GM23338 (cell line): ENCODE measurements around the gene C5orf58. TPM values are rescaled to one million over a fixed set of nuclear protein-coding genes. Genes with fewer than 3 reads are reported as not detected.

Experiments
- ATAC-seq: fragments of 200-7000 bp; cut with Tn5 transposase; 3 replicates; pipeline ENCODE4 v1.9.1; 2020
- DNase-seq: peaks from one replicate; pipeline ENCODE4 v3.0.0-alpha.2; 2015; ENCODE audit warnings: low spot score
- H2AFZ ChIP-seq: fragments of 200-600 bp; sonication (generic); 2 replicates; pipeline ENCODE4 v1.8.0; 2016; ENCODE audit warnings: antibody characterized with exemption, mild to moderate bottlenecking, moderate library complexity
- H3F3A ChIP-seq: fragments of 200-600 bp; sonication (generic); replicated peaks from 2 replicates; pipeline ENCODE4 v1.8.0; 2017; ENCODE audit warnings: antibody characterized with exemption, mixed run types, low read depth
- H3K27ac ChIP-seq: fragments of 200-600 bp; sonication (generic); 2 replicates; pipeline ENCODE4 v1.6.1; 2016; ENCODE audit warnings: low read depth
- H3K27me3 ChIP-seq: fragments of 200-600 bp; sonication (generic); 2 replicates; pipeline ENCODE4 v1.8.0; 2016; ENCODE audit warnings: mild to moderate bottlenecking, mixed run types, moderate library complexity; ENCODE audit not compliant: insufficient read depth
- H3K36me3 ChIP-seq: fragments of 200-600 bp; sonication (generic); 2 replicates; pipeline ENCODE4 v1.8.0; 2016; ENCODE audit warnings: mild to moderate bottlenecking; ENCODE audit not compliant: insufficient read depth
- H3K4me1 ChIP-seq: fragments of 200-600 bp; sonication (generic); 2 replicates; pipeline ENCODE4 v1.8.0; 2016; ENCODE audit warnings: mild to moderate bottlenecking, moderate library complexity; ENCODE audit not compliant: insufficient read depth
- H3K4me2 ChIP-seq: fragments of 200-600 bp; sonication (generic); 2 replicates; pipeline ENCODE4 v1.7.1; 2017; ENCODE audit warnings: mixed run types
- H3K4me3 ChIP-seq: fragments of 200-600 bp; sonication (generic); 2 replicates; pipeline ENCODE4 v1.6.1; 2016; ENCODE audit warnings: mixed run types
- H3K79me2 ChIP-seq: fragments of 200-600 bp; sonication (generic); replicated peaks from 2 replicates; pipeline ENCODE4 v1.8.0; 2017; ENCODE audit warnings: mild to moderate bottlenecking; ENCODE audit not compliant: insufficient read depth
- H3K9me2 ChIP-seq: fragments of 200-600 bp; sonication (generic); 2 replicates; pipeline ENCODE4 v1.8.0; 2017; ENCODE audit not compliant: insufficient read depth
- H4K20me1 ChIP-seq: fragments of 200-600 bp; sonication (generic); replicated peaks from 2 replicates; pipeline ENCODE4 v1.8.0; 2017; ENCODE audit warnings: mild to moderate bottlenecking; ENCODE audit not compliant: insufficient read depth
- H3K27ac Mint-ChIP-seq: 2 replicates; pipeline ENCODE4 v1.8.0; 2020; ENCODE audit warnings: inconsistent platforms, mild to moderate bottlenecking, moderate library complexity, mixed read lengths
- H3K27me3 Mint-ChIP-seq: 3 replicates; pipeline ENCODE4 v1.8.0; 2022; ENCODE audit warnings: low read depth, mild to moderate bottlenecking, moderate library complexity, mixed read lengths, inconsistent platforms; ENCODE audit not compliant: insufficient read depth, poor library complexity
- H3K36me3 Mint-ChIP-seq: 3 replicates; pipeline ENCODE4 v1.8.0; 2021; ENCODE audit warnings: low read depth, mild to moderate bottlenecking, inconsistent platforms, moderate library complexity, mixed read lengths
- H3K4me1 Mint-ChIP-seq: 3 replicates; pipeline ENCODE4 v1.8.0; 2020; ENCODE audit warnings: mild to moderate bottlenecking, inconsistent platforms, mixed read lengths
- H3K4me3 Mint-ChIP-seq: 3 replicates; pipeline ENCODE4 v1.8.0; 2021; ENCODE audit warnings: moderate library complexity, mild to moderate bottlenecking, inconsistent platforms, mixed read lengths
- H3K9me3 Mint-ChIP-seq: 3 replicates; pipeline ENCODE4 v1.8.0; 2020; ENCODE audit warnings: moderate library complexity, mild to moderate bottlenecking, inconsistent platforms, mixed read lengths
- CREB1 ChIP-seq: fragments of 250-450 bp; sonication (Bioruptor Pico); IDR thresholded peaks from 2 replicates; pipeline ENCODE4 v1.5.0; 2020; ENCODE audit warnings: low read depth, mild to moderate bottlenecking, moderate library complexity
- EZH2 ChIP-seq: fragments of 200-600 bp; sonication (generic); IDR thresholded peaks from one replicate; pipeline ENCODE4 v1.8.0; 2017; ENCODE audit warnings: antibody characterized with exemption, mild to moderate bottlenecking, low read depth; ENCODE audit not compliant: unreplicated experiment
- EZH2phosphoT487 ChIP-seq: fragments of 200-600 bp; sonication (generic); IDR thresholded peaks from one replicate; pipeline ENCODE4 v1.8.1; 2018; ENCODE audit warnings: antibody characterized with exemption; ENCODE audit not compliant: unreplicated experiment
- JUNB ChIP-seq: IDR thresholded peaks from one replicate; pipeline ENCODE4 v1.6.1; 2016; ENCODE audit warnings: antibody characterized with exemption; ENCODE audit not compliant: unreplicated experiment
- NANOG ChIP-seq: IDR thresholded peaks from 2 replicates; pipeline ENCODE4 v1.6.1; 2016; ENCODE audit warnings: antibody characterized with exemption, borderline replicate concordance
- POLR2AphosphoS5 ChIP-seq: IDR thresholded peaks from 2 replicates; pipeline ENCODE4 v1.6.1; 2016; ENCODE audit warnings: antibody characterized with exemption, low read depth
- ZNF114 ChIP-seq: fragments of 250-450 bp; sonication (Bioruptor Pico); IDR thresholded peaks from 2 replicates; pipeline ENCODE4 v1.5.0; 2020; ENCODE audit warnings: mild to moderate bottlenecking, moderate library complexity
- ZNF331 ChIP-seq: fragments of 250-450 bp; sonication (Bioruptor Pico); IDR thresholded peaks from 2 replicates; pipeline ENCODE4 v1.5.0; 2020; ENCODE audit warnings: low read depth, mild to moderate bottlenecking, moderate library complexity
- polyA plus RNA-seq: library from polyadenylated mRNA; unstranded; fragments of >200 nt; fragmentation: Nextera tagmentation; extraction: Ambion mirVana; gene quantifications from 2 replicates; pipeline ENCODE4 v1.2.1, GENCODE V29; 2016
- total RNA-seq: library from RNA; depleted of rRNA; stranded (reverse); fragments of >200 nt; shearing (Covaris generic); gene quantifications from 2 replicates; pipeline ENCODE4 v1.2.3, GENCODE V29; 2014
- TF ChIP-seq, protein P1 (sequence below): IDR thresholded peaks from one replicate; pipeline ENCODE4 v1.6.1; 2018; ENCODE audit warnings: antibody characterized with exemption; ENCODE audit not compliant: unreplicated experiment
- TF ChIP-seq, protein P2 (sequence below): IDR thresholded peaks from 2 replicates; pipeline ENCODE4 v1.6.1; 2016; ENCODE audit warnings: antibody characterized with exemption

Gene C5orf58
- total and polyA plus RNA-seq, 2 experiments from 2014 or later = 1.0 to 9.1 TPM

DNA sequence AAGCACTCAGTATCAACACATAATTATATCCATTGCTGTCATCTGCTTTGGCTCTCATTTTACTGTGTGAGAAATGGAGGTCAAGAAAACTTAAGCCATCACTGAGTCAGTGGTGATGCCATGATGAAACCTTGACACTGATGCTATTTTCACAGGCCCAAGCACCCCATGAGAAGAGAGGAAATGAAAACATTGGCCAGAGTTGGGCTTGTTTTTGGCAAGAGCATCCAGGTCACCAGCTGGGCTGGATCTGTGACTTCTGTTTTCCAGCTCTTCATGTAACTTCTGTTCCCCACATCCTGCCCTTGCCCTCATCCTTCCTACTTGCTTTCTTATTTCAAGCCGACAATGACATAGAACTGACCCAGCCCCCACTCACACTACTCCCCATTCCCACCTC, 54.7 kb downstream of the C5orf58 start (continued):
- no peak for TF ChIP-seq ZNF331 (CRISPR knock-in tag)
- TF ChIP-seq, protein P1, sequence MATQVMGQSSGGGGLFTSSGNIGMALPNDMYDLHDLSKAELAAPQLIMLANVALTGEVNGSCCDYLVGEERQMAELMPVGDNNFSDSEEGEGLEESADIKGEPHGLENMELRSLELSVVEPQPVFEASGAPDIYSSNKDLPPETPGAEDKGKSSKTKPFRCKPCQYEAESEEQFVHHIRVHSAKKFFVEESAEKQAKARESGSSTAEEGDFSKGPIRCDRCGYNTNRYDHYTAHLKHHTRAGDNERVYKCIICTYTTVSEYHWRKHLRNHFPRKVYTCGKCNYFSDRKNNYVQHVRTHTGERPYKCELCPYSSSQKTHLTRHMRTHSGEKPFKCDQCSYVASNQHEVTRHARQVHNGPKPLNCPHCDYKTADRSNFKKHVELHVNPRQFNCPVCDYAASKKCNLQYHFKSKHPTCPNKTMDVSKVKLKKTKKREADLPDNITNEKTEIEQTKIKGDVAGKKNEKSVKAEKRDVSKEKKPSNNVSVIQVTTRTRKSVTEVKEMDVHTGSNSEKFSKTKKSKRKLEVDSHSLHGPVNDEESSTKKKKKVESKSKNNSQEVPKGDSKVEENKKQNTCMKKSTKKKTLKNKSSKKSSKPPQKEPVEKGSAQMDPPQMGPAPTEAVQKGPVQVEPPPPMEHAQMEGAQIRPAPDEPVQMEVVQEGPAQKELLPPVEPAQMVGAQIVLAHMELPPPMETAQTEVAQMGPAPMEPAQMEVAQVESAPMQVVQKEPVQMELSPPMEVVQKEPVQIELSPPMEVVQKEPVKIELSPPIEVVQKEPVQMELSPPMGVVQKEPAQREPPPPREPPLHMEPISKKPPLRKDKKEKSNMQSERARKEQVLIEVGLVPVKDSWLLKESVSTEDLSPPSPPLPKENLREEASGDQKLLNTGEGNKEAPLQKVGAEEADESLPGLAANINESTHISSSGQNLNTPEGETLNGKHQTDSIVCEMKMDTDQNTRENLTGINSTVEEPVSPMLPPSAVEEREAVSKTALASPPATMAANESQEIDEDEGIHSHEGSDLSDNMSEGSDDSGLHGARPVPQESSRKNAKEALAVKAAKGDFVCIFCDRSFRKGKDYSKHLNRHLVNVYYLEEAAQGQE = no peak
- no peak for TF ChIP-seq ZNF114 (CRISPR knock-in tag)
- no peak for TF ChIP-seq CREB1 (CRISPR knock-in tag)
- TF ChIP-seq POLR2AphosphoS5 = no peak
- TF ChIP-seq, protein P2, sequence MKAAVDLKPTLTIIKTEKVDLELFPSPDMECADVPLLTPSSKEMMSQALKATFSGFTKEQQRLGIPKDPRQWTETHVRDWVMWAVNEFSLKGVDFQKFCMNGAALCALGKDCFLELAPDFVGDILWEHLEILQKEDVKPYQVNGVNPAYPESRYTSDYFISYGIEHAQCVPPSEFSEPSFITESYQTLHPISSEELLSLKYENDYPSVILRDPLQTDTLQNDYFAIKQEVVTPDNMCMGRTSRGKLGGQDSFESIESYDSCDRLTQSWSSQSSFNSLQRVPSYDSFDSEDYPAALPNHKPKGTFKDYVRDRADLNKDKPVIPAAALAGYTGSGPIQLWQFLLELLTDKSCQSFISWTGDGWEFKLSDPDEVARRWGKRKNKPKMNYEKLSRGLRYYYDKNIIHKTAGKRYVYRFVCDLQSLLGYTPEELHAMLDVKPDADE = no peak
- TF ChIP-seq EZH2 = no peak
- no peak for TF ChIP-seq JUNB

DNA sequence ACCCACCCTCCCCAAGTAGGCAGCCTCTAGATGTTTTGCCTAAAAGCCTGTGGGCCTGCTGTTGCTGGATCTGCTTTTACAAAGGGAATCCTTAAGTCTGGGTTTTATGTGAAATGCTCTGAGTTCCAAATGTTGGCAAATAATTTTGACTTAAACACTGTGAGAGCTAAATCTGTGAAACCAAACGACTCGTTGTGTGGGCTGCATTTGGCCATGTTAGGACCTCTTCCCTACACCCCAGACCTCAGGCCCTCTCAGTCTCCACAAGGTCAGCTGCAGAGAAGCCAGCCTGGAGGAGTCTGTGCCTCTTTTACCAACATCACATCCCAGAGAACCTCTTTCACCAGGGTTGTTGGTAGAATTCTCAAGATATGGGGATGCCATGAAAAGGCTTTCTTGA, 55.4 kb downstream of the C5orf58 start:
- peaks cover 41% of the 10 kb centered on the region for H3K36me3 Mint-ChIP-seq
- H3K9me2 ChIP-seq = 0 out of 2 replicates have a peak, but pooled peaks cover 8% of the 10 kb centered on the region
- ATAC-seq = no peak
- TF ChIP-seq NANOG (no peak), EZH2phosphoT487 (no peak), JUNB (no peak)
- TF ChIP-seq, protein P2 = no peak
- TF ChIP-seq, protein P1 = no peak

More for the DNA sequence above, 55.4 kb downstream of the C5orf58 start:
- no peak overlapping the region for H3K4me3 ChIP-seq
- H3K4me2 ChIP-seq = no peak overlapping the region
- H3K4me1 ChIP-seq = peaks cover 18% of the 10 kb centered on the region
- Mint-ChIP-seq H3K27ac (no peak overlapping the region), H3K9me3 (peaks cover 50% of the 10 kb centered on the region), H3K4me3 (no peak overlapping the region), H3K4me1 (peaks cover 13% of the 10 kb centered on the region), H3K27me3 (peaks cover 22% of the 10 kb centered on the region)
- H3K79me2 ChIP-seq = no peaks in the 10 kb centered on the region
- H3K36me3 ChIP-seq = no peaks in the 10 kb centered on the region
- H3K27ac ChIP-seq = no peak overlapping the region
- H3K27me3 ChIP-seq = no peaks in the 10 kb centered on the region
- no peak overlapping the region for H2AFZ ChIP-seq
- no peak for DNase-seq
- no peaks in the 10 kb centered on the region for H3F3A ChIP-seq
- H4K20me1 ChIP-seq = no peaks in the 10 kb centered on the region
